Aorta (tissue), 5 donors: ENCODE results near the gene ASB5. TPM values are rescaled to one million over a fixed set of nuclear protein-coding genes. Genes with fewer than 3 reads are reported as not detected.

Experiments used
- ATAC-seq: fragments of 200-7000 bp; cut with Tn5 transposase; one replicate; pipeline ENCODE4 v1.9.1; 2022; ENCODE audit warnings: moderate library complexity; ENCODE audit not compliant: low FRiP score
- DNase-seq, 2 donors: peaks; one replicate each; pipeline ENCODE4 v3.0.0-alpha.2; 2020
- H3K27ac ChIP-seq, 2 donors: one replicate each; pipeline ENCODE4 v1.5.1; 2013; ENCODE audit warnings: low read length in 2 of 2, mild to moderate bottlenecking in 2 of 2, moderate library complexity in 2 of 2, control low read depth in 1 of 2, inconsistent platforms in 1 of 2, low read depth in 1 of 2
- H3K27me3 ChIP-seq, 2 donors: one replicate each; pipeline ENCODE4 v1.6.1; 2013; ENCODE audit warnings: control low read depth in 1 of 2, low read length in 1 of 2, mild to moderate bottlenecking in 1 of 2, moderate library complexity in 1 of 2; ENCODE audit not compliant: insufficient read depth in 2 of 2, control insufficient read depth in 1 of 2
- H3K36me3 ChIP-seq, 2 donors: one replicate each; pipeline ENCODE4 v1.6.1; 2013; ENCODE audit warnings: control low read depth in 1 of 2, low read length in 1 of 2, mild to moderate bottlenecking in 1 of 2; ENCODE audit not compliant: insufficient read depth in 2 of 2, control insufficient read depth in 1 of 2
- H3K4me1 ChIP-seq, 2 donors: one replicate each; pipeline ENCODE4 v1.6.1; 2013; ENCODE audit warnings: low read length in 2 of 2, control low read depth in 1 of 2, mild to moderate bottlenecking in 1 of 2, moderate library complexity in 1 of 2; ENCODE audit not compliant: insufficient read depth in 2 of 2, control insufficient read depth in 1 of 2
- H3K4me3 ChIP-seq, 2 donors: one replicate each; pipeline ENCODE4 v1.5.1; 2013; ENCODE audit warnings: low read length in 2 of 2, control low read depth in 1 of 2, mild to moderate bottlenecking in 1 of 2
- H3K9me3 ChIP-seq: one replicate; pipeline ENCODE4 v1.6.1; 2013; ENCODE audit warnings: mild to moderate bottlenecking, low read length; ENCODE audit not compliant: control insufficient read depth
- WGBS, 2 donors: extraction: QIAGEN DNeasy Blood & Tissue Kit; methylation state at CpG; one replicate each; pipeline ENCODE4 v1.1.7; 2013; 5-methylcytosine and 5-hydroxymethylcytosine counted together
- intact Hi-C, 2 donors: fragments of 100-400 bp; cut with DNase I; formaldehyde crosslinking; loops; one replicate each; pipeline versions ENCODE4 v1.14.2 to v1.15.0; 2022
- polyA plus RNA-seq, 2 donors: library from polyadenylated mRNA; stranded (reverse); fragments of 200-250 nt; gene quantifications; one replicate each; pipeline ENCODE4 v1.2.3, GENCODE V29; 2013
- total RNA-seq, 2 donors: library from RNA; stranded (reverse); fragmentation: NEBNext Ultra II Directional; extraction: Animal tissue kit (Norgen Biotek cat#: 25700); gene quantifications; one replicate each; pipeline ENCODE4 v1.2.1, GENCODE V29; 2021
- donor health status: healthy with polysubstance abuse.
- donor health status: Bipolar disorder and iron deficiency.
- donor health status: DM: no; HTN: no; CAD: no.
- donor health status: DM: no; HTN: no; CAD: no.
- donor health status: DM: yes; HTN: yes; CAD: no.

Gene ASB5
- total and polyA plus RNA-seq, 4 donors: 0.28 TPM; not detected in 3

DNA sequence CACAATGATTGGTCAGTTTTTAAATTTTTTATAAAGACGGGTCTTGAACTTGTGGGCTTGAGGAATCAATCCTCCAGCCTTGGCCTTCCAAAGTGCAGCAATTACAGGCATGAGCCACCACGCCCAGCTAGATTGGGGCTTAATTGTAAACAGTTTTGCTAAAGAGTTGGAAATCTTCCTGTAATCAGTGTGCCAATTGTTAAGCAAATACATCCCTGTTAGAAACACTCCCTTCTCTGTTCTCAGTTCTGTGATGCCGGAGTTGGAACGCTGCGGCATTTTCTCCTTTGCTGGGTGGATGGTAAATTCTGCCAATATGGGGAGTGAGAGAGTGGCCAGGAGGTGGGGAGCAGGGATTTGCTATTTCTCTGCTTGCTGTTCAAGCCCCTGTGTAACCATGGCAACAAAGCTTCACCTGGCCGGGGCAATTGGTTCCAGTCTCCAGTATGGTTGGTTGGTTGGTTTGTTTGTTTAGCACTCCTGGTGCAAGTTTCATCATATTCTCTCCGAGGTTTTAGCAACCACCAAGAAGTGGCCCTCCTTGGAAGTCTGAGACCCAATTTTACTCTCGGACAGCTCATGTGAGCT, 70.6 kb downstream of the ASB5 start:
- H3K36me3 ChIP-seq: no peaks in the 10 kb centered on the region
- H3K27ac ChIP-seq: no peak overlapping the region
- H3K9me3 ChIP-seq: no peaks in the 10 kb centered on the region
- H3K4me3 ChIP-seq: no peak overlapping the region
- intact Hi-C loops: loop anchor here in 1 of 2 donors (5.0 kb wide), 1 partner anchor 79 kb away; no protein-coding TSS in a partner anchor
- H3K27me3 ChIP-seq: no peaks in the 10 kb centered on the region
- ATAC-seq (no peak), DNase-seq (no peak)
- WGBS, 2 donors: 76 to 86% methylated on average over 8 of the region's 8 CpGs
- H3K4me1 ChIP-seq: no peaks in the 10 kb centered on the region

DNA sequence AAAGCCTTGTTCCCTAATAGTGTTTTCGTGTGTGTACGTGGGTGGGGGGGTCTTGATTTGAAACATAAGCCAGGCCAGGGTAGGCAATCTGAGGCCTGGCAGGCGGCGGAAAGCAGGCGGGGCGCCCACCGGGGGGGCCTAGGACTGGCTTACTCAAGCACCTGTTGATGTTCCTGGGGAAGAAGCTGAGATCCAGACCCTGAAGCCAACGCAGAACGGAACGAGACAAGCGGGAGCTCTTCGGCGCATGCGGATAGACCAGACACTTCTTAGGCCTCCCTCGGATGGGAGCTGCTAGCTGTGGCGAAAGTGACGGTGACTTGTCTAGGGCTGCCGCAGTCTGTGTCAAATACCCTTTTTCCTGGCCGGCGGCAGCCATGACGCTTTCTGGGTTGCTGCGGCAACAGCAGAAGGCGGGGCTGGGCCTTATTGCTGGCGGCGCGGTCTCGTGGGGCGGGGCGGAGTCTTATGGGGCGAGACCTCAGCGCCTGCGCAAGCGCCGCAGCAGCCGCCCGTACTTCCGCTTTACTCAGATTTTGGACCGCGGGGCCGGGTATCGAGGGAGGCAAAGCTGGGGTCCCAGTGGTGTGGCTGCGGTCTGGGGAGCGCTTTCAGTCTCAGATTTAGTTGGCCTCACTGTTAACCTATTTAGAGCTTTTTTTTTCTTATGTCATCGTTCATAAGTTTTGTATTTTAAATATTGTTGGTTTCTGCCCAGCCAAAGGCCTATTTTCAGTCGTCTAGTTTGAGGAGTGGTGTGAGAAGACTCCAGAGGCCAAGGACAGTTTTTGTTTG, 73.6 kb downstream of the ASB5 start, which contains the start of gene SPATA4:
SPATA4 (minus strand) TSS at position 402 of the 795 bp plus-strand sequence; CDS start at position 379, 23 bp downstream.
- H3K36me3 ChIP-seq: no peaks in the 10 kb centered on the region
- DNase-seq (peak; percentile 97 to 98), ATAC-seq (peak; percentile 98)
- H3K27ac ChIP-seq: no peak within 1 kb of the TSS
- H3K9me3 ChIP-seq: no peaks in the 10 kb centered on the region
- intact Hi-C loops: loop anchor here in 1 of 2 donors (5.0 kb wide), 1 partner anchor 82 kb away; no protein-coding TSS in a partner anchor
- H3K4me3 ChIP-seq: peak within 1 kb of the TSS in 1 of 2 donors; percentile 65
- peaks cover 0 to 3% of the 10 kb centered on the region in 2 donors for H3K4me1 ChIP-seq
- WGBS, 2 donors: 0% methylated on average over 45 of the region's 45 CpGs
- H3K27me3 ChIP-seq: no peaks in the 10 kb centered on the region

- ATAC-seq (no peak), DNase-seq (no peak)
- Histone ChIP-seq H3K36me3 (no peaks in the 10 kb centered on the region), H3K27me3 (no peaks in the 10 kb centered on the region), H3K4me3 (no peak overlapping the region), H3K27ac (no peak overlapping the region), H3K9me3 (no peaks in the 10 kb centered on the region), H3K4me1 (peaks cover 0 to 3% of the 10 kb centered on the region in 2 donors)
- intact Hi-C loops: no loop called here
- WGBS, 2 donors: 67 to 70% methylated on average over 3 of the region's 3 CpGs
Measured at GRCh38 chr4:176193938-176194337, 75.1 kb downstream of the ASB5 start.

GRCh38 chr4:176193126-176193525, 75.9 kb downstream of the ASB5 start:
- H3K27me3 ChIP-seq: no peaks in the 10 kb centered on the region
- 23 to 24% methylated on average over 4 of the region's 4 CpGs for WGBS, 2 donors
- peaks cover 0 to 3% of the 10 kb centered on the region in 2 donors for H3K4me1 ChIP-seq
- no peaks in the 10 kb centered on the region for H3K9me3 ChIP-seq
- no peak overlapping the region for H3K27ac ChIP-seq
- no peak for ATAC-seq
- H3K4me3 ChIP-seq: no peak overlapping the region
- H3K36me3 ChIP-seq: no peaks in the 10 kb centered on the region
- DNase-seq: no peak
- intact Hi-C loops: no loop called here

DNA sequence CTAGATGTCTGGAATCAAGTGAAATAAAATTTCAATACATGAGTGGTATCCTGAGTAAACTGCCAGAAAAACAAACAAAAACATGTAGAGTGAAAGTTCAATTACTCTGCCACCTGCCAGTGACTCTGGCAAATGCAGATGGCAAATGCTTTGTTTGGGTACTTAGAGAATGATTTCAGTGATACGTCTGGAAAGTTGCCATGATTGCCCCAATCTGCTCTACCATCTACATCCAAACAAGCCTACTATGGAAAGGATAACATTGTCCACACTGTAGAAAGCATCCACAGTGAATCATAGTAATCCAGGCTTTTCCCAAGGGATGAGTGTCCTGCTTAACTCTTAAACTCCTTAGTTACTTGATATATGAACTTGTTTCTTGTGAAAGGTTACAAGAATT, 77.0 kb downstream of the ASB5 start:
- 19 to 28% methylated on average over 1 of the region's 1 CpG for WGBS, 2 donors
- Histone ChIP-seq H3K4me1 (peaks cover 2 to 3% of the 10 kb centered on the region in 2 donors), H3K9me3 (no peaks in the 10 kb centered on the region), H3K27ac (no peak overlapping the region), H3K4me3 (no peak overlapping the region), H3K27me3 (no peaks in the 10 kb centered on the region), H3K36me3 (no peaks in the 10 kb centered on the region)
- intact Hi-C loops: no loop called here
- no peak for DNase-seq
- no peak for ATAC-seq

GRCh38 chr4:176189891-176190795, 78.9 kb downstream of the ASB5 start:
- no peaks in the 10 kb centered on the region for H3K36me3 ChIP-seq
- H3K27me3 ChIP-seq: no peaks in the 10 kb centered on the region
- H3K9me3 ChIP-seq: no peaks in the 10 kb centered on the region
- WGBS, 2 donors: 88 to 89% methylated on average over 11 of the region's 11 CpGs
- H3K4me1 ChIP-seq: peaks cover 2 to 6% of the 10 kb centered on the region in 2 donors
- DNase-seq (no peak), ATAC-seq (no peak)
- no peak overlapping the region for H3K4me3 ChIP-seq
- intact Hi-C loops: loop anchor here (5.0 kb wide), 2 partner anchors 47 to 132 kb away; no protein-coding TSS in a partner anchor
- H3K27ac ChIP-seq: no peak overlapping the region

- Histone ChIP-seq H3K36me3 (no peaks in the 10 kb centered on the region), H3K27me3 (no peaks in the 10 kb centered on the region), H3K4me1 (peaks cover 2 to 6% of the 10 kb centered on the region in 2 donors), H3K9me3 (no peaks in the 10 kb centered on the region), H3K4me3 (no peak overlapping the region), H3K27ac (no peak overlapping the region)
- no peak for ATAC-seq
- no peak for DNase-seq
- intact Hi-C loops: loop anchor here (5.0 kb wide), 2 partner anchors 49 to 134 kb away; no protein-coding TSS in a partner anchor
Measured at GRCh38 chr4:176188654-176189053, 80.4 kb downstream of the ASB5 start.

DNA sequence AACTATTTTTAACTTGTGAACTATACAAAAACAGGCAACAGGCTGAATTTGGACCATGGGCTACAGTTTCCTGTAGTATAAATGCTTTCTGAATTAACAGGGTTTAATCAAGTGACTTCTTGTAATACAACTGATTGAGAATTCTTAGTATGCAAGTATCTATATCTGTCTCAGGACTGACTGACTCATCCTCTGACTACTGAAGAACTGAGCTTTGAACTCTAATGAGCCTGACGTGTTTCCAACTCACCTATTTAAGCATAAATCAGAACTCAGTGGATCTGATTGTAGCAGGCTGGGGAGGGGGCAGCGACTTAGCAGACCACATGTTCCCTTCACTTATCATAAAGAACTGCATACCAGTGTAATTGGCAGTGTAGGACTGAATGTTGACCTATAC, 81.4 kb downstream of the ASB5 start:
- Histone ChIP-seq H3K4me3 (no peak overlapping the region), H3K4me1 (peaks cover 2 to 6% of the 10 kb centered on the region in 2 donors), H3K27me3 (no peaks in the 10 kb centered on the region), H3K27ac (peak overlapping the region in 1 of 2 donors; percentile 68), H3K36me3 (no peaks in the 10 kb centered on the region), H3K9me3 (no peaks in the 10 kb centered on the region)
- no peak for ATAC-seq
- intact Hi-C loops: loop anchor here (2.0 to 5.0 kb wide), 3 partner anchors 50 to 135 kb away; no protein-coding TSS in a partner anchor
- DNase-seq: no peak
- 72 to 77% methylated on average over 2 of the region's 2 CpGs for WGBS, 2 donors
